GM18526 (cell line): ENCODE measurements around the gene KLHL14.

Source experiments
- POLR2A ChIP-seq: IDR thresholded peaks from 3 replicates; pipeline ENCODE4 v1.6.1; 2011; ENCODE audit not compliant: insufficient read length; ENCODE audit errors: extremely low read depth

KLHL14 gene

DNA sequence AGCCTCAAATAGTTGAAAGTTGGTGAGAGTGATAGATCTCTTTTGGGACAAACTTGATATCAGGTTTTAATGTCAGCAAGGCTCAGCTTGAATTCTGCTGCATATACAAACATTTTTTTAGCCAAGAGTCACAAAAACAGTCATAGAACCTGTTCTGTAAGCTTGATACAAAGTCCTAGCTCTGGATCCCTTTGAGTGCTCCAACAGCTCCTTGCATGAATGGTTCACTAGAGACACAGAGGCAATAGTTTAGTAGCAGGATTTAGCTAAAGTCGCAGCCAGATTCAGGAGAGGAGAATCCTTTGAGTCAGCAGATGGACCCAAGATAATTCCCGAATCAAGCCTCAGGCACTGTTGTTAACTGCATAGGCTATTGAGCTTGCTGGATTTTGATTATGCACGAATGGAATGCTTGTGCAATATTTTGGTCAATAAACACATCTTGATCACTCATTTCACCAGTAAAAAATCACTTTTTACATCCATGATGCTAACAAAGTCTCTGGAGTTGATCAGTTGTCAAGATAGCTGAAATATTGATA, 148.6 kb downstream of the KLHL14 start:
- TF ChIP-seq POLR2A = no peak

DNA sequence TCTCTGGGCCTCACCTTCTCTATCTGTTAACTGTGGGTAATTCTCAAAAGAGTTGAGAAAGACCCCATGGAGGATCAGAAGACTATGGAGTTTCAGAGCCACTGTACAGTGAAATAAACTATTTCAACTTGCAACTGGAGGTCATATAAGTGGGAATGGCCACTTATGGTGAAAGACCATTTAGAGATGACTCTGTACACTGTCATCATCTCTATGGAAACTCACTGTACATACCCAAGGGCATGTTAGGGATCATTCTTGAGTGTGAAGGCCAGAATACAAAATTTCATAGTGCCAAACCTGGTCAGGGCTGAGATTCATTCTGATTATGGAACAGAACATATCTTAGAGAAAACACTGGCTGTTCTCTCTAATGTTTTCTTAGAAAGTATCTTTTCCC, 149.3 kb downstream of the KLHL14 start:
- no peak for TF ChIP-seq POLR2A
